HCT116 (cell line): ENCODE data around the gene SGIP1. TPM values are rescaled to one million over a fixed set of nuclear protein-coding genes. Genes with fewer than 3 reads are reported as not detected.

Experiments
- ATAC-seq: fragments of 200-7000 bp; cut with Tn5 transposase; 2 replicates; pipeline ENCODE4 v1.9.1; 2020; ENCODE audit warnings: mild to moderate bottlenecking, moderate library complexity
- BruUV-seq: library from RNA; stranded (reverse); fragments of 400-500 nt; replicated peaks from 2 replicates; lab custom pipeline; 2021; lab: Mats Ljungman, UMichigan
- CTCF ChIA-PET: fragments of 300-600 bp; sonication (Branson Sonifier 250); formaldehyde crosslinking; loops from one replicate; lab custom pipeline; 2021; ENCODE audit warnings: antibody characterized with exemption; lab: Charles Lee
- POLR2A ChIA-PET: fragments of 300-600, 350-600 bp; sonication (Branson Sonifier 250); formaldehyde crosslinking; loops from one replicate; lab custom pipeline; 2021; ENCODE audit warnings: antibody characterized with exemption; lab: Charles Lee
- RAD21 ChIA-PET, 2 experiments: fragments of 300-600 bp; sonication (Branson Sonifier 250); formaldehyde crosslinking; loops; one replicate each; lab custom pipeline; 2023; ENCODE audit warnings: low total read pairs in 2 of 2; ENCODE audit not compliant: uncharacterized antibody in 2 of 2, unreplicated experiment in 2 of 2, low non-redundant PET in 1 of 2; lab: Charles Lee
- DNase-seq: peaks from one replicate; pipeline ENCODE4 v3.0.0-alpha.2; 2010; ENCODE audit warnings: low read depth, low spot score
- H2AFZ ChIP-seq: fragments of 200-600 bp; shearing (Covaris generic), sonication (generic); 2 replicates; pipeline ENCODE4 v1.6.1; 2017; ENCODE audit warnings: low read depth, mixed run types, mixed read lengths, antibody characterized with exemption, low read length; ENCODE audit not compliant: poor library complexity, severe bottlenecking
- H3K27ac ChIP-seq: 2 replicates; pipeline ENCODE4 v1.5.1; 2012; ENCODE audit warnings: low read depth, low read length
- H3K27me3 ChIP-seq: fragments of 200-600 bp; sonication (generic); 2 replicates; pipeline ENCODE4 v1.6.1; 2016; ENCODE audit warnings: mixed run types, low read length, mixed read lengths; ENCODE audit not compliant: insufficient read depth
- H3K36me3 ChIP-seq, 2 experiments: fragments of 200-500 bp in 1 of 2; fragments of 200-600 bp in 1 of 2; sonication (Bioruptor generic) in 1 of 2; sonication (generic) in 1 of 2; 2 replicates each; pipeline versions ENCODE4 v1.5.1 to v1.6.1; 2014 to 2016; ENCODE audit warnings: low read length in 2 of 2, inconsistent platforms in 1 of 2, mixed read lengths in 1 of 2, mixed run types in 1 of 2; ENCODE audit not compliant: insufficient read depth in 2 of 2, control insufficient read depth in 1 of 2
- H3K4me1 ChIP-seq, 2 experiments: fragments of 200-600 bp in 1 of 2; sonication (generic) in 1 of 2; 2 replicates each; pipeline versions ENCODE4 v1.5.1 to v1.6.1; 2012 to 2017; ENCODE audit warnings: low read length in 2 of 2, inconsistent platforms in 1 of 2, mild to moderate bottlenecking in 1 of 2, mixed read lengths in 1 of 2, mixed run types in 1 of 2, moderate library complexity in 1 of 2; ENCODE audit not compliant: insufficient read depth in 2 of 2, control insufficient read depth in 1 of 2
- H3K4me2 ChIP-seq: fragments of 200-600 bp; sonication (generic); 2 replicates; pipeline ENCODE4 v1.6.1; 2017; ENCODE audit warnings: mixed run types, low read length, mixed read lengths
- H3K4me3 ChIP-seq, 2 experiments: fragments of 200-600 bp in 1 of 2; sonication (generic) in 1 of 2; replicated peaks in 1 of 2; 2 replicates each; pipeline ENCODE4 v1.5.1; 2011 to 2016; ENCODE audit warnings: low read length in 2 of 2, control low read depth in 1 of 2, low read depth in 1 of 2, mild to moderate bottlenecking in 1 of 2, mixed read lengths in 1 of 2, mixed run types in 1 of 2
- H3K79me2 ChIP-seq: fragments of 200-600 bp; sonication (generic); 2 replicates; pipeline ENCODE4 v1.6.1; 2017; ENCODE audit warnings: mild to moderate bottlenecking, mixed run types, low read length, moderate library complexity, mixed read lengths; ENCODE audit not compliant: insufficient read depth
- H3K9ac ChIP-seq: fragments of 200-600 bp; sonication (generic); 2 replicates; pipeline ENCODE4 v1.6.1; 2016; ENCODE audit warnings: low read length, mixed read lengths
- H3K9me2 ChIP-seq: fragments of 200-600 bp; sonication (generic), shearing (Covaris generic); 2 replicates; pipeline ENCODE4 v1.6.1; 2017; ENCODE audit warnings: mixed run types, mild to moderate bottlenecking, moderate library complexity; ENCODE audit not compliant: insufficient read depth
- H3K9me3 ChIP-seq, 2 experiments: fragments of 200-500 bp in 1 of 2; fragments of 200-600 bp in 1 of 2; sonication (Bioruptor generic) in 1 of 2; sonication (generic) in 1 of 2; 2 replicates each; pipeline ENCODE4 v1.6.1; 2014 to 2017; ENCODE audit warnings: low read length in 2 of 2, mixed read lengths in 2 of 2, inconsistent platforms in 1 of 2, low read depth in 1 of 2, mild to moderate bottlenecking in 1 of 2, mixed run types in 1 of 2, moderate library complexity in 1 of 2; ENCODE audit not compliant: control insufficient read depth in 1 of 2, insufficient read depth in 1 of 2
- H4K20me1 ChIP-seq: fragments of 200-600 bp; sonication (generic), shearing (Covaris generic); 2 replicates; pipeline ENCODE4 v1.6.1; 2017; ENCODE audit warnings: mixed run types, mild to moderate bottlenecking, moderate library complexity; ENCODE audit not compliant: insufficient read depth
- ATF3 ChIP-seq: IDR thresholded peaks from 2 replicates; pipeline ENCODE4 v1.6.1; 2012
- CBX3 ChIP-seq: IDR thresholded peaks from 2 replicates; pipeline ENCODE4 v1.6.1; 2012; ENCODE audit warnings: low read depth
- EGR1 ChIP-seq: IDR thresholded peaks from 2 replicates; pipeline ENCODE4 v1.6.1; 2012; ENCODE audit warnings: low read depth
- ELF1 ChIP-seq: IDR thresholded peaks from 2 replicates; pipeline ENCODE4 v1.6.1; 2012; ENCODE audit warnings: low read depth, borderline replicate concordance
- EZH2 ChIP-seq: fragments of 200-600 bp; sonication (generic); IDR thresholded peaks from 2 replicates; pipeline ENCODE4 v1.6.1; 2017; ENCODE audit warnings: antibody characterized with exemption, mixed run types
- JUND ChIP-seq: IDR thresholded peaks from 2 replicates; pipeline ENCODE4 v1.6.1; 2012
- MAX ChIP-seq: IDR thresholded peaks from 2 replicates; pipeline ENCODE4 v1.6.1; 2012
- POLR2AphosphoS5 ChIP-seq: IDR thresholded peaks from 2 replicates; pipeline ENCODE4 v1.6.1; 2011; ENCODE audit warnings: mild to moderate bottlenecking, low read depth, low read length, moderate library complexity
- RAD21 ChIP-seq: IDR thresholded peaks from 2 replicates; pipeline ENCODE4 v1.6.1; 2012; ENCODE audit warnings: low read depth, mild to moderate bottlenecking
- REST ChIP-seq: IDR thresholded peaks from 2 replicates; pipeline ENCODE4 v1.6.1; 2012; ENCODE audit warnings: low read depth
- SIN3A ChIP-seq: IDR thresholded peaks from 2 replicates; pipeline ENCODE4 v1.6.1; 2012; ENCODE audit warnings: low read depth
- SRF ChIP-seq: IDR thresholded peaks from 2 replicates; pipeline ENCODE4 v1.6.1; 2012; ENCODE audit warnings: low read depth
- TCF7L2 ChIP-seq: IDR thresholded peaks from 2 replicates; pipeline ENCODE4 v1.7.0; 2011; ENCODE audit warnings: borderline replicate concordance, inconsistent platforms; ENCODE audit not compliant: insufficient read depth, insufficient read length; ENCODE audit errors: extremely low read depth
- YY1 ChIP-seq: IDR thresholded peaks from 2 replicates; pipeline ENCODE4 v1.6.1; 2011; ENCODE audit warnings: low read length, low read depth, moderate library complexity, mild to moderate bottlenecking; ENCODE audit not compliant: insufficient replicate concordance; ENCODE audit errors: extremely low read depth
- ZFX ChIP-seq: fragments of 450-650 bp; IDR thresholded peaks from 2 replicates; pipeline ENCODE4 v1.6.1; 2017
- ZNF274 ChIP-seq: fragments of 200-500 bp; sonication (Bioruptor generic); IDR thresholded peaks from 2 replicates; pipeline ENCODE4 v1.6.1; 2014; ENCODE audit warnings: mild to moderate bottlenecking, low read depth, low read length, inconsistent platforms
- intact Hi-C: fragments of 100-400 bp; cut with micrococcal nuclease; formaldehyde crosslinking; loops from 2 replicates; pipeline ENCODE4 v1.10.0; 2022
- total RNA-seq: library from RNA; stranded (reverse); gene quantifications from one replicate; pipeline ENCODE4 v1.2.1, GENCODE V29; 2021; ENCODE audit not compliant: unreplicated experiment

Gene SGIP1
- total RNA-seq, 1 experiment from 2014 or later, result 0.15 TPM

GRCh38 chr1:66671455-66671854 is 137.5 kb downstream of the SGIP1 start (continued):
- TF ChIP-seq ZNF274 (no peak), SIN3A (no peak), EZH2 (no peak)

GRCh38 chr1:66676613-66677298 is 142.8 kb downstream of the SGIP1 start:
- H3K4me2 ChIP-seq, result no peak overlapping the region
- no peaks in the 10 kb centered on the region for H4K20me1 ChIP-seq
- RAD21 ChIA-PET, result no interaction called here
- H3K9me3 ChIP-seq, result no peaks in the 10 kb centered on the region
- TF ChIP-seq ELF1, result no peak
- no peak for TF ChIP-seq SIN3A
- no peak for TF ChIP-seq ATF3
- no peak for TF ChIP-seq REST
- TF ChIP-seq MAX, result no peak
- no peak for TF ChIP-seq SRF
- TF ChIP-seq POLR2AphosphoS5, result no peak
- TF ChIP-seq JUND, result no peak
- TF ChIP-seq EZH2, result no peak
- TF ChIP-seq EGR1, result no peak
- TF ChIP-seq RAD21, result no peak
- no peak for TF ChIP-seq TCF7L2
- no peak for TF ChIP-seq ZFX
- no peak for TF ChIP-seq CBX3
- TF ChIP-seq ZNF274, result no peak
- TF ChIP-seq YY1, result no peak
- no peaks in the 10 kb centered on the region for H3K36me3 ChIP-seq
- DNase-seq (no peak), ATAC-seq (no peak)
- no peak overlapping the region for H3K4me3 ChIP-seq
- CTCF ChIA-PET, result no interaction called here
- H3K9me2 ChIP-seq, result no peaks in the 10 kb centered on the region
- H2AFZ ChIP-seq, result no peak overlapping the region
- intact Hi-C loops, result no loop called here
- H3K27me3 ChIP-seq, result no peaks in the 10 kb centered on the region
- no peaks in the 10 kb centered on the region for H3K79me2 ChIP-seq
- no TSS peak for BruUV-seq
- POLR2A ChIA-PET, result no interaction called here
- no peak overlapping the region for H3K9ac ChIP-seq
- H3K4me1 ChIP-seq, result no peaks in the 10 kb centered on the region
- H3K27ac ChIP-seq, result no peak overlapping the region
